ENCODE results near the gene CHST1. TPM values are rescaled to one million over a fixed set of nuclear protein-coding genes. Genes with fewer than 3 reads are reported as not detected.

Gene CHST1
- total and polyA plus RNA-seq, 2 donors (not counting 3 experiments of a cell fraction or from before 2014, with no cell fraction given) = 12.6 to 40.5 TPM

DNA sequence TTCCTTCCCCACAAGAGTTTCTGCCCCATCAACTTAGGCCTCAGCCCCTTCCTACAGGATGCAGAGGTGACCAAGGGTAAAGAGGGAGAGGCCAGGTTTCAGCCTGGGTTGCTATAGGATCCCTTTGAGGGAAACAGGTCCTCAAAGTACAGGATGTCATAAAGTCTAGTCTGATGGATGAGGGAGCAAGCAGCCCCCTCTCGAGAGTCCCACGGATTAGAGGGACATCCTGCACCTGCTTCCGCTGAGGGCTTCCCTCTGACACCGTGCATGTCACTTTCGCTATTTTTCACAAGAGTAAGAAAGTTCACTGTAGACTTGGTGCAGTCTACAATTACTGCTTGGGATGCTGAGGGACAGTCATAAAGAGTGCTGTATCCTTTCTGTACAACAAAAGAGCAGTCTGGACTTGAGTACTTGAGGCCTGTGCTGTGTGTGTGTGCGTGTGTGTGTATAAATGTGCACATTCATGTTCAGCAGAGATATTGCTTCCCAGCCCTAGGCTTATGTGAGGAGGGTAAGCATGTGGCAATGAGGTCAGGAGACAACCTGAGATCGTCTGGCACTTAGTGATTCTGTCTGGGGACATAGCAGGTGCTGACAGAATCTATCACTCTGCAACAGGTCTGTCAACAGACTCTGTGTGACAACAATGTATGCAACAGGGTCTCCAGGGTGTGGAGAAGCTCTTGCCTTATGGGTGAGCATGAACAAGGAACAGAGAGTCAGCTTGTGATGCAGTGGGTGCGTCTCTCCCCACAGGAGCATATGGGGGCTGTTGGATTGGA lies 18.0 kb upstream of the CHST1 start:
- Histone ChIP-seq H4K20me1 (replicated peaks; ENCODE audit: control insufficient read depth, extremely low read depth, insufficient read depth, low read length) (no peaks in the 10 kb centered on the region), H3K9me3 (replicated peaks; ENCODE audit: control insufficient read depth, insufficient read depth, low read length) (no peaks in the 10 kb centered on the region), H3K36me3 (ENCODE audit: control insufficient read depth in 2 of 2, extremely low read depth in 1 of 2, insufficient read depth in 2 of 2, low read length in 2 of 2) (no peaks in the 10 kb centered on the region), H3K27ac (ENCODE audit: insufficient read depth, low read depth, low read length) (no peak overlapping the region), H3K79me2 (ENCODE audit: control insufficient read depth, insufficient read depth, low read length) (no peaks in the 10 kb centered on the region), H3K4me2 (ENCODE audit: insufficient read depth, low read length) (no peak overlapping the region), H3K9ac (replicated peaks; ENCODE audit: extremely low read depth, insufficient read depth, low read length) (no peak overlapping the region), H3K4me1 (ENCODE audit: control insufficient read depth, extremely low read depth, insufficient read depth, low read length) (no peaks in the 10 kb centered on the region), H3K27me3 (ENCODE audit: control insufficient read depth in 2 of 2, insufficient read depth in 2 of 2, low read length in 2 of 2) (peaks cover 9 to 17% of the 10 kb centered on the region in 2 experiments), H3K9me1 (replicated peaks; ENCODE audit: control insufficient read depth, extremely low read depth, insufficient read depth, low read length) (no peaks in the 10 kb centered on the region), H3K4me3 (replicated peaks in 1 of 3; ENCODE audit: insufficient read depth in 1 of 3, low read depth in 1 of 3, low read length in 3 of 3) (no peak overlapping the region), H2AFZ (ENCODE audit: low read depth, low read length) (no peak overlapping the region)
- ChIA-PET CTCF (no interaction called here), POLR2A (no interaction called here)
- dilution Hi-C loops (cut with MboI; ENCODE audit: extremely low pct_ligation_motif_present, low sequenced_read_pairs) = no loop called here
- FAIRE-seq (no peak), DNase-seq (ENCODE audit: low read depth, low spot score) (no peak)
- intact Hi-C loops (cut with micrococcal nuclease) = no loop called here
- no TSS peak for BruUV-seq (replicated peaks)
- TF ChIP-seq MYC (IDR thresholded peaks at IDR 0.05; ENCODE audit: low read depth, low read length) = no peak
- TF ChIP-seq EZH2 (IDR thresholded peaks at IDR 0.05; ENCODE audit: borderline replicate concordance, low read depth, low read length, severe bottlenecking) = no peak
- TF ChIP-seq CTCF (IDR thresholded peaks at IDR 0.05; ENCODE audit: extremely low read depth in 1 of 2, insufficient read depth in 1 of 2, low read depth in 1 of 2, low read length in 2 of 2) = no peak

DNA sequence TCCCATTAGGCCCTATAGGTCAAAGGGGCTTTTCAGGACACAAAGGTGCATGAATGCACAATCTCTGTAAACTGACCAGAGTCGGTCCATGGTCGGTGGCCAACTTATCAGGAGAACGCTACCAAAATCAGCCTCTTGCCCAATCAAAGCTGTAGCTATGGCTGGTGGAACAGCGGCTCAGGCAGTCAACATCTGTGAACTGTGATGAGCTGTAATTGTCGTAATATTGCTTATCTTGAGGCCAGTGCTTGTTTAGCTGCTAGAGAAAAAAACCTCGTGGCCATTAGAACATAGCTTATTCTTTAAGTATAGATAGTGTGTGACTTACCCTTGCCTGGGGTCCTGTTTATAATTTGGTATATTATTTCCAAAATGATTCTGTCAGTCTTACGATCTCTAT lies 14.4 kb upstream of the CHST1 start:
- BruUV-seq (replicated peaks) = no TSS peak
- intact Hi-C loops (cut with micrococcal nuclease) (no loop called here), dilution Hi-C loops (cut with MboI; ENCODE audit: extremely low pct_ligation_motif_present, low sequenced_read_pairs) (no loop called here)
- Histone ChIP-seq H3K27me3 (ENCODE audit: control insufficient read depth in 2 of 2, insufficient read depth in 2 of 2, low read length in 2 of 2) (no peaks in the 10 kb centered on the region), H3K9me1 (replicated peaks; ENCODE audit: control insufficient read depth, extremely low read depth, insufficient read depth, low read length) (no peaks in the 10 kb centered on the region), H2AFZ (ENCODE audit: low read depth, low read length) (no peak overlapping the region), H3K4me2 (ENCODE audit: insufficient read depth, low read length) (no peak overlapping the region), H3K79me2 (ENCODE audit: control insufficient read depth, insufficient read depth, low read length) (no peaks in the 10 kb centered on the region), H3K9ac (replicated peaks; ENCODE audit: extremely low read depth, insufficient read depth, low read length) (no peak overlapping the region), H3K9me3 (replicated peaks; ENCODE audit: control insufficient read depth, insufficient read depth, low read length) (no peaks in the 10 kb centered on the region), H4K20me1 (replicated peaks; ENCODE audit: control insufficient read depth, extremely low read depth, insufficient read depth, low read length) (no peaks in the 10 kb centered on the region), H3K27ac (ENCODE audit: insufficient read depth, low read depth, low read length) (no peak overlapping the region), H3K4me3 (replicated peaks in 1 of 3; ENCODE audit: insufficient read depth in 1 of 3, low read depth in 1 of 3, low read length in 3 of 3) (no peak overlapping the region), H3K36me3 (ENCODE audit: control insufficient read depth in 2 of 2, extremely low read depth in 1 of 2, insufficient read depth in 2 of 2, low read length in 2 of 2) (no peaks in the 10 kb centered on the region), H3K4me1 (ENCODE audit: control insufficient read depth, extremely low read depth, insufficient read depth, low read length) (no peaks in the 10 kb centered on the region)
- ChIA-PET POLR2A (no interaction called here), CTCF (interaction anchor here (0.9 to 1.1 kb wide), 2 partner anchors 23 to 25 kb away, joined by 3 to 5 read pairs; no protein-coding TSS in a partner anchor)
- DNase-seq (ENCODE audit: low read depth, low spot score) (no peak), FAIRE-seq (no peak)
- TF ChIP-seq POLR2A (IDR thresholded peaks at IDR 0.05; ENCODE audit: low read depth, low read length) = no peak
- no peak for TF ChIP-seq FOS (IDR thresholded peaks at IDR 0.05; ENCODE audit: borderline replicate concordance, insufficient read depth, low read length)
- no peak for TF ChIP-seq GATA2 (IDR thresholded peaks at IDR 0.05; ENCODE audit: insufficient read depth, insufficient read length, low read depth, low read length)
- TF ChIP-seq POLR2AphosphoS5 (IDR thresholded peaks at IDR 0.05; ENCODE audit: insufficient read depth, low read depth, low read length) = no peak
- no peak for TF ChIP-seq CTCF (IDR thresholded peaks at IDR 0.05; ENCODE audit: extremely low read depth in 1 of 2, insufficient read depth in 1 of 2, low read depth in 1 of 2, low read length in 2 of 2)
- no peak for TF ChIP-seq MYC (IDR thresholded peaks at IDR 0.05; ENCODE audit: low read depth, low read length)
- no peak for TF ChIP-seq EZH2 (IDR thresholded peaks at IDR 0.05; ENCODE audit: borderline replicate concordance, low read depth, low read length, severe bottlenecking)
- TF ChIP-seq, protein P1, sequence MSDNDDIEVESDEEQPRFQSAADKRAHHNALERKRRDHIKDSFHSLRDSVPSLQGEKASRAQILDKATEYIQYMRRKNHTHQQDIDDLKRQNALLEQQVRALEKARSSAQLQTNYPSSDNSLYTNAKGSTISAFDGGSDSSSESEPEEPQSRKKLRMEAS (IDR thresholded peaks at IDR 0.05; ENCODE audit: insufficient read depth, insufficient read length) = no peak
- TF ChIP-seq JUN (IDR thresholded peaks at IDR 0.05; ENCODE audit: borderline replicate concordance, insufficient read depth, insufficient read length, low read depth) = no peak

Data from endothelial cell of umbilical vein (primary cell).